ENCODE data around the gene PIP5KL1. TPM values are rescaled to one million over a fixed set of nuclear protein-coding genes. Genes with fewer than 3 reads are reported as not detected.

PIP5KL1 gene
- total and polyA plus RNA-seq, 2 of the 4 experiments (the other 2 are of a cell fraction) = 0.36 to 3.6 TPM

GRCh38 chr9:127904561-127905003, 26.0 kb downstream of the PIP5KL1 start:
- H2BK5ac ChIP-seq (ENCODE audit: low read depth, low read length, poor library complexity, severe bottlenecking) = no peak overlapping the region
- no CpG with 5 or more reads among the region's 12 CpGs for WGBS, 2 experiments (ENCODE audit: extremely low coverage in 2 of 2, insufficient read length in 1 of 2)
- no peak for TF ChIP-seq FOS (IDR thresholded peaks at IDR 0.05; ENCODE audit: low read depth, low read length)
- TF ChIP-seq MXI1 (IDR thresholded peaks at IDR 0.05; ENCODE audit: borderline replicate concordance, low read depth, low read length) = no peak
- TF ChIP-seq MAZ (IDR thresholded peaks at IDR 0.05; ENCODE audit: borderline replicate concordance, low read depth, low read length) = no peak
- TF ChIP-seq, protein P1, sequence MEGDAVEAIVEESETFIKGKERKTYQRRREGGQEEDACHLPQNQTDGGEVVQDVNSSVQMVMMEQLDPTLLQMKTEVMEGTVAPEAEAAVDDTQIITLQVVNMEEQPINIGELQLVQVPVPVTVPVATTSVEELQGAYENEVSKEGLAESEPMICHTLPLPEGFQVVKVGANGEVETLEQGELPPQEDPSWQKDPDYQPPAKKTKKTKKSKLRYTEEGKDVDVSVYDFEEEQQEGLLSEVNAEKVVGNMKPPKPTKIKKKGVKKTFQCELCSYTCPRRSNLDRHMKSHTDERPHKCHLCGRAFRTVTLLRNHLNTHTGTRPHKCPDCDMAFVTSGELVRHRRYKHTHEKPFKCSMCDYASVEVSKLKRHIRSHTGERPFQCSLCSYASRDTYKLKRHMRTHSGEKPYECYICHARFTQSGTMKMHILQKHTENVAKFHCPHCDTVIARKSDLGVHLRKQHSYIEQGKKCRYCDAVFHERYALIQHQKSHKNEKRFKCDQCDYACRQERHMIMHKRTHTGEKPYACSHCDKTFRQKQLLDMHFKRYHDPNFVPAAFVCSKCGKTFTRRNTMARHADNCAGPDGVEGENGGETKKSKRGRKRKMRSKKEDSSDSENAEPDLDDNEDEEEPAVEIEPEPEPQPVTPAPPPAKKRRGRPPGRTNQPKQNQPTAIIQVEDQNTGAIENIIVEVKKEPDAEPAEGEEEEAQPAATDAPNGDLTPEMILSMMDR (conservative IDR thresholded peaks at IDR 0.05; ENCODE audit: low read depth, low read length) = no peak
- no peak for TF ChIP-seq BHLHE40 (IDR thresholded peaks at IDR 0.05; ENCODE audit: low read depth, low read length)
- no peak for TF ChIP-seq CHD1 (IDR thresholded peaks at IDR 0.05; ENCODE audit: low read depth, low read length)
- no peak for TF ChIP-seq RCOR1 (IDR thresholded peaks at IDR 0.05; ENCODE audit: insufficient replicate concordance, low read length)
- no peak for TF ChIP-seq NFE2L2 (IDR thresholded peaks at IDR 0.05; ENCODE audit: low read depth, low read length)
- no peak for TF ChIP-seq USF2 (IDR thresholded peaks at IDR 0.05; ENCODE audit: low read depth, low read length)
- no peak for TF ChIP-seq RFX5 (IDR thresholded peaks at IDR 0.05; ENCODE audit: low read depth, low read length)
- TF ChIP-seq CEBPB (IDR thresholded peaks at IDR 0.05; ENCODE audit: low read depth, low read length) = no peak
- TF ChIP-seq MAFK (IDR thresholded peaks at IDR 0.05; ENCODE audit: low read depth, low read length) = no peak
- TF ChIP-seq RAD21 (IDR thresholded peaks at IDR 0.05; ENCODE audit: low read length) = no peak
- TF ChIP-seq, protein P2, sequence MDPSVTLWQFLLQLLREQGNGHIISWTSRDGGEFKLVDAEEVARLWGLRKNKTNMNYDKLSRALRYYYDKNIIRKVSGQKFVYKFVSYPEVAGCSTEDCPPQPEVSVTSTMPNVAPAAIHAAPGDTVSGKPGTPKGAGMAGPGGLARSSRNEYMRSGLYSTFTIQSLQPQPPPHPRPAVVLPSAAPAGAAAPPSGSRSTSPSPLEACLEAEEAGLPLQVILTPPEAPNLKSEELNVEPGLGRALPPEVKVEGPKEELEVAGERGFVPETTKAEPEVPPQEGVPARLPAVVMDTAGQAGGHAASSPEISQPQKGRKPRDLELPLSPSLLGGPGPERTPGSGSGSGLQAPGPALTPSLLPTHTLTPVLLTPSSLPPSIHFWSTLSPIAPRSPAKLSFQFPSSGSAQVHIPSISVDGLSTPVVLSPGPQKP (IDR thresholded peaks at IDR 0.05; ENCODE audit: borderline replicate concordance, low read depth, low read length) = no peak
- no peak for TF ChIP-seq POLR2A (IDR thresholded peaks at IDR 0.05; ENCODE audit: low read depth, low read length)
- TF ChIP-seq SMC3 (IDR thresholded peaks at IDR 0.05; ENCODE audit: low read depth, low read length) = no peak
- H3K4ac ChIP-seq (ENCODE audit: low read depth, low read length) = no peak overlapping the region
- no peak overlapping the region for H3K4me2 ChIP-seq (ENCODE audit: low read depth, low read length)
- H3K56ac ChIP-seq (ENCODE audit: extremely low read depth, insufficient read depth, low read length) = no peak overlapping the region
- no peak overlapping the region for H4K91ac ChIP-seq (ENCODE audit: insufficient read depth, low read depth, low read length)
- no peak overlapping the region for H4K5ac ChIP-seq (ENCODE audit: low read depth, low read length)
- peaks cover 23% of the 10 kb centered on the region for H3K4me1 ChIP-seq (ENCODE audit: control insufficient read depth, insufficient read depth, low read length)
- no peak overlapping the region for H2BK15ac ChIP-seq (ENCODE audit: low read depth, low read length)
- intact Hi-C loops (cut with micrococcal nuclease) (no loop called here), in situ Hi-C loops (cut with MboI; ENCODE audit: low sequenced_read_pairs) (no loop called here), dilution Hi-C loops (cut with HindIII; ENCODE audit: low sequenced_read_pairs, unreplicated experiment) (no loop called here)
- H3K27ac ChIP-seq (ENCODE audit: insufficient read depth, low read length) = no peak overlapping the region
- H3K36me3 ChIP-seq (ENCODE audit: control insufficient read depth, insufficient read depth, low read length) = peaks cover 6% of the 10 kb centered on the region
- H2AFZ ChIP-seq (replicated peaks; ENCODE audit: low read length, poor library complexity) = no peak overlapping the region
- no peaks in the 10 kb centered on the region for H3K9me3 ChIP-seq (ENCODE audit: control insufficient read depth, insufficient read depth, low read length)
- H2BK20ac ChIP-seq (ENCODE audit: low read depth, low read length) = no peak overlapping the region
- H3K14ac ChIP-seq (replicated peaks; ENCODE audit: low read depth, low read length) = no peak overlapping the region
- H2AK9ac ChIP-seq (replicated peaks; ENCODE audit: low read depth, low read length, poor library complexity) = no peak overlapping the region
- peaks cover 12% of the 10 kb centered on the region for H3K9me1 ChIP-seq (ENCODE audit: insufficient read depth, low read length)
- H3K18ac ChIP-seq (ENCODE audit: low read depth, low read length) = no peak overlapping the region
- 0 out of 2 replicates have a peak overlapping the region, but pooled peaks have one; percentile 8 for H2BK120ac ChIP-seq (ENCODE audit: low read depth, low read length)
- H4K8ac ChIP-seq (ENCODE audit: low read depth in 2 of 2, low read length in 2 of 2) = peak overlapping the region in 1 of 2 experiments; percentile 35; a peak in 2 of 4 replicates
- peaks cover 6 to 7% of the 10 kb centered on the region in 2 experiments; a peak in 2 of 4 replicates for H3K79me1 ChIP-seq (ENCODE audit: low read depth in 1 of 2, low read length in 2 of 2)
- H3K23ac ChIP-seq (ENCODE audit: low read depth, low read length) = no peak overlapping the region
- CTCF ChIA-PET = interaction anchor here (1.1 kb wide), 1 partner anchor 35 kb away, joined by 4 read pairs; no protein-coding TSS in a partner anchor
- H3K9ac ChIP-seq (ENCODE audit: low read depth, low read length) = no peak overlapping the region
- BruUV-seq (replicated peaks) = no TSS peak
- H2AK5ac ChIP-seq (ENCODE audit: low read depth, low read length) = peak overlapping the region; percentile 39; the same call in 1 of the 2 replicates
- DNase-seq (no peak), ATAC-seq (ENCODE audit: low read depth) (no peak)
- POLR2A ChIA-PET (ENCODE audit: unreplicated experiment) = no interaction called here
- no peaks in the 10 kb centered on the region for H3K27me3 ChIP-seq (ENCODE audit: control insufficient read depth, insufficient read depth, low read length)
- no peaks in the 10 kb centered on the region for H4K20me1 ChIP-seq (ENCODE audit: insufficient read depth, low read length)
- no peak overlapping the region for H3K4me3 ChIP-seq (ENCODE audit: insufficient read depth, low read depth, low read length)

All from IMR-90 (cell line).